PC-3 (cell line): ENCODE data around the gene IPP. TPM values are rescaled to one million over a fixed set of nuclear protein-coding genes. Genes with fewer than 3 reads are reported as not detected.
"Not testable (repeated sequence)": the region's sequence is repeated elsewhere in the genome, so short reads cannot be mapped to it uniquely, and the experiment has no call there.

ENCODE experiments used
- ATAC-seq: fragments of 200-7000 bp; cut with Tn5 transposase; 2 replicates; pipeline ENCODE4 v1.9.1; 2020; ENCODE audit warnings: mild to moderate bottlenecking, moderate library complexity
- BruUV-seq: library from RNA; stranded (reverse); fragments of 400-500 nt; replicated peaks from 2 replicates; lab custom pipeline; 2021; lab: Mats Ljungman, UMichigan
- CTCF ChIA-PET: fragments of 300-600 bp; sonication (Branson Sonifier 250); formaldehyde crosslinking; loops from one replicate; lab custom pipeline; 2022; ENCODE audit warnings: antibody characterized with exemption; lab: Charles Lee
- POLR2A ChIA-PET: fragments of 300-600 bp; sonication (Branson Sonifier 250); formaldehyde crosslinking; loops from one replicate; lab custom pipeline; 2022; ENCODE audit warnings: antibody characterized with exemption; ENCODE audit not compliant: unreplicated experiment; lab: Charles Lee
- DNase-seq: peaks from one replicate; pipeline ENCODE4 v3.0.0-alpha.2; 2015
- H2AFZ ChIP-seq: fragments of 300-600 bp; sonication (generic); 2 replicates; pipeline ENCODE4 v1.6.0; 2016; ENCODE audit warnings: antibody characterized with exemption, low read length
- H3F3A ChIP-seq: fragments of 300-600 bp; sonication (generic); one replicate; pipeline ENCODE4 v1.6.0; 2017; ENCODE audit warnings: antibody characterized with exemption, low read length, control low read depth, mild to moderate bottlenecking; ENCODE audit not compliant: unreplicated experiment
- H3K27ac ChIP-seq: fragments of 300-600 bp; sonication (generic); 2 replicates; pipeline ENCODE4 v1.5.1; 2016; ENCODE audit warnings: mild to moderate bottlenecking, low read length
- H3K27me3 ChIP-seq: fragments of 300-600 bp; sonication (generic); 2 replicates; pipeline ENCODE4 v1.6.1; 2016; ENCODE audit warnings: low read length, mixed read lengths
- H3K36me3 ChIP-seq: fragments of 300-600 bp; sonication (generic); 2 replicates; pipeline ENCODE4 v1.6.1; 2016; ENCODE audit warnings: low read depth, mixed run types, low read length, mixed read lengths
- H3K4me1 ChIP-seq: fragments of 300-600 bp; sonication (generic); 2 replicates; pipeline ENCODE4 v1.5.1; 2016; ENCODE audit warnings: low read length; ENCODE audit not compliant: insufficient read depth
- H3K4me2 ChIP-seq: fragments of 300-600 bp; sonication (generic); 2 replicates; pipeline ENCODE4 v1.6.0; 2016; ENCODE audit warnings: low read length
- H3K4me3 ChIP-seq: fragments of 300-600 bp; sonication (generic); 2 replicates; pipeline ENCODE4 v1.5.1; 2016; ENCODE audit warnings: mild to moderate bottlenecking, low read length, mixed read lengths
- H3K79me2 ChIP-seq: fragments of 300-600 bp; sonication (generic); 2 replicates; pipeline ENCODE4 v1.6.1; 2017; ENCODE audit warnings: low read length, mixed read lengths
- H3K9ac ChIP-seq: fragments of 300-600 bp; sonication (generic); 2 replicates; pipeline ENCODE4 v1.6.0; 2016; ENCODE audit warnings: mild to moderate bottlenecking, low read length
- H3K9me2 ChIP-seq: fragments of 300-600 bp; sonication (generic); replicated peaks from 2 replicates; pipeline ENCODE4 v1.6.1; 2016; ENCODE audit warnings: mixed run types, low read length, mixed read lengths
- H3K9me3 ChIP-seq: fragments of 300-600 bp; sonication (generic); 2 replicates; pipeline ENCODE4 v1.6.1; 2016; ENCODE audit warnings: low read length, mixed read lengths
- H4K20me1 ChIP-seq: fragments of 300-600 bp; sonication (generic); 2 replicates; pipeline ENCODE4 v1.6.1; 2016; ENCODE audit warnings: low read length, mixed read lengths
- EZH2 ChIP-seq: fragments of 300-600 bp; sonication (generic); IDR thresholded peaks from one replicate; pipeline ENCODE4 v1.6.1; 2017; ENCODE audit warnings: antibody characterized with exemption, mild to moderate bottlenecking, low read length; ENCODE audit not compliant: unreplicated experiment
- EZH2phosphoT487 ChIP-seq: fragments of 300-600 bp; sonication (generic); IDR thresholded peaks from 2 replicates; pipeline ENCODE4 v1.6.1; 2018; ENCODE audit warnings: mild to moderate bottlenecking, antibody characterized with exemption, low read length, borderline replicate concordance
- intact Hi-C: fragments of 100-400 bp; cut with micrococcal nuclease; formaldehyde crosslinking; loops from 2 replicates; pipeline ENCODE4 v1.9.0; 2023
- total RNA-seq: library from RNA; depleted of rRNA; stranded (reverse); fragments of >200 nt; gene quantifications from 2 replicates; pipeline ENCODE4 v1.2.3, GENCODE V29; 2014
- TF ChIP-seq, protein P1 (sequence below): fragments of 300-600 bp; sonication (generic); conservative IDR thresholded peaks from 2 replicates; pipeline ENCODE4 v1.5.1; 2017; ENCODE audit warnings: antibody characterized with exemption, low read depth, mild to moderate bottlenecking, low read length

The IPP gene
- total RNA-seq, 1 experiment from 2014 or later, result 6.6 TPM

DNA sequence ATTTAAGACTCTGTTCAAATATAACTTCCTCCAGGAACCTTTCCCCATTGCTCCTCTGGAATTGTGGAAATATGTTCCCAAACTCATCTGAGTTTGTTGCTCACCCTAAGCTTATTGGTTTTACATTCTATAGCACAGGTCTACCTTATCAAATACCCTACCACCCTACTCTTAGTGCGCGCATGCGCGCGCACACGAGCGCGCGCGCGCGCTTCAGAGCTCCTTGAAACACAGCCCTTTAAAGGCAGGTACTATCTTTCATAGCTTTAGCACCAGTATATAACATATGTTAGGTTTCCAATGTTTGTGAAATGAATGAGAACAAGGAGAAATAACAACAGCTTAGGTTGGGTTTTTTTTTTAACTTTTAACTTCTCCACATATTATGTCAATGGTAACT, 3.5 kb downstream of the IPP start:
- intact Hi-C loops, result no loop called here
- ATAC-seq (no peak), DNase-seq (no peak)
- no TSS peak for BruUV-seq
- POLR2A ChIA-PET, result no interaction called here
- peaks cover 10% of the 10 kb centered on the region for H3K79me2 ChIP-seq
- peaks cover 5% of the 10 kb centered on the region; the same call in 1 of the 2 replicates for H3K4me1 ChIP-seq
- no peaks in the 10 kb centered on the region for H4K20me1 ChIP-seq
- H3K4me2 ChIP-seq, result no peak overlapping the region
- no peaks in the 10 kb centered on the region for H3K27me3 ChIP-seq
- CTCF ChIA-PET, result no interaction called here
- no peaks in the 10 kb centered on the region for H3K9me2 ChIP-seq
- H3K9ac ChIP-seq, result no peak overlapping the region
- no peak overlapping the region for H3K27ac ChIP-seq
- no peak overlapping the region for H2AFZ ChIP-seq
- H3K4me3 ChIP-seq, result no peak overlapping the region
- H3K9me3 ChIP-seq, result no peaks in the 10 kb centered on the region
- TF ChIP-seq, protein P1, sequence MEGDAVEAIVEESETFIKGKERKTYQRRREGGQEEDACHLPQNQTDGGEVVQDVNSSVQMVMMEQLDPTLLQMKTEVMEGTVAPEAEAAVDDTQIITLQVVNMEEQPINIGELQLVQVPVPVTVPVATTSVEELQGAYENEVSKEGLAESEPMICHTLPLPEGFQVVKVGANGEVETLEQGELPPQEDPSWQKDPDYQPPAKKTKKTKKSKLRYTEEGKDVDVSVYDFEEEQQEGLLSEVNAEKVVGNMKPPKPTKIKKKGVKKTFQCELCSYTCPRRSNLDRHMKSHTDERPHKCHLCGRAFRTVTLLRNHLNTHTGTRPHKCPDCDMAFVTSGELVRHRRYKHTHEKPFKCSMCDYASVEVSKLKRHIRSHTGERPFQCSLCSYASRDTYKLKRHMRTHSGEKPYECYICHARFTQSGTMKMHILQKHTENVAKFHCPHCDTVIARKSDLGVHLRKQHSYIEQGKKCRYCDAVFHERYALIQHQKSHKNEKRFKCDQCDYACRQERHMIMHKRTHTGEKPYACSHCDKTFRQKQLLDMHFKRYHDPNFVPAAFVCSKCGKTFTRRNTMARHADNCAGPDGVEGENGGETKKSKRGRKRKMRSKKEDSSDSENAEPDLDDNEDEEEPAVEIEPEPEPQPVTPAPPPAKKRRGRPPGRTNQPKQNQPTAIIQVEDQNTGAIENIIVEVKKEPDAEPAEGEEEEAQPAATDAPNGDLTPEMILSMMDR, result no peak
- TF ChIP-seq EZH2phosphoT487 (no peak), EZH2 (no peak)
- no peaks in the 10 kb centered on the region for H3F3A ChIP-seq
- no peaks in the 10 kb centered on the region for H3K36me3 ChIP-seq

DNA sequence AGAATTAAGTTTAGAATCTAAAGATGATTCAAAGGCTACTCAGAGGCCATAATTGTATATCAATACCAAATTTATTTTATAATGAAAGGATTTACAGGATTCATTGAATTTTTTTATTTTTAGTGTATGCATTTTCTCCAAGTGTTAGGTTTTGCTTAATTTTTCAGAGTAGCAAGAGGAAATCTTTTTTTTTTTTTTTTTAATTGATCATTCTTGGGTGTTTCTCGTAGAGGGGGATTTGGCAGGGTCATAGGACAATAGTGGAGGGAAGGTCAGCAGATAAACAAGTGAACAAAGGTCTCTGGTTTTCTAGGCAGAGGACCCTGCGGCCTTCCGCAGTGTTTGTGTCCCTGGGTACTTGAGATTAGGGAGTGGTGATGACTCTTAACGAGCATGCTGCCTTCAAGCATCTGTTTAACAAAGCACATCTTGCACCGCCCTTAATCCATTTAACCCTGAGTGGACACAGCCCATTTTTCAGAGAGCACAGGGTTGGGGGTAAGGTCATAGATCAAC, 10.8 kb downstream of the IPP start:
- H3K27me3 ChIP-seq, H3K4me3 ChIP-seq, H3K9ac ChIP-seq, H2AFZ ChIP-seq, intact Hi-C loops, H3K36me3 ChIP-seq, H3K9me3 ChIP-seq, H3K4me1 ChIP-seq, CTCF ChIA-PET, DNase-seq, H3F3A ChIP-seq, BruUV-seq, H3K27ac ChIP-seq, H3K9me2 ChIP-seq, H3K79me2 ChIP-seq, H4K20me1 ChIP-seq, H3K4me2 ChIP-seq, ATAC-seq: not testable (repeated sequence)
- POLR2A ChIA-PET, result interaction anchor here (0.5 kb wide), 1 partner anchor 10 kb away, joined by 3 read pairs; no protein-coding TSS in a partner anchor

DNA sequence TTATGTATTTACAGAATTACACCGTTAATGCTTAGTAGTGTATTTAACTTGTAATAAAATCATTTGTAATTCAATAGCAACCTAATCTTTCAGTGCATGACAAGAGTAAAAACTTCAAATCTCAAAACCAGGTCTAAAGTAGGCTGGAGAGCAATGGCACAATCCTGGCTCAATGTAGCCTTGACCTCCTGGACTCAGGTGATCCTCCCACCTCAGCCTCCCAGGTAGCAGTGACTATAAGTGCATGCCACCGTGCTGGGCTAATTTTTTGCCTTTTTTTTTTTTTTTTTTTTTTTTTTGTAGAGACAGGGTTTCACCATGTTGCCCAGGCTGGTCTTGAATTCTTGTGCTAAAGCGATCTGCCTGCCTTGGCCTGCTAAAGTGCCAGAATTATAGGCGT, 11.3 kb downstream of the IPP start:
- intact Hi-C loops, result no loop called here
- no peak for ATAC-seq
- CTCF ChIA-PET, result no interaction called here
- Histone ChIP-seq H2AFZ (no peak overlapping the region), H3K27me3 (no peaks in the 10 kb centered on the region), H4K20me1 (no peaks in the 10 kb centered on the region), H3K27ac (no peak overlapping the region), H3K4me2 (no peak overlapping the region), H3K9ac (no peak overlapping the region), H3K9me2 (no peaks in the 10 kb centered on the region), H3K79me2 (no peaks in the 10 kb centered on the region), H3K4me1 (no peaks in the 10 kb centered on the region), H3K4me3 (no peak overlapping the region), H3F3A (no peaks in the 10 kb centered on the region), H3K9me3 (no peaks in the 10 kb centered on the region), H3K36me3 (0 out of 2 replicates have a peak, but pooled peaks cover 4% of the 10 kb centered on the region)
- POLR2A ChIA-PET, result no interaction called here
- no peak for DNase-seq
- TF ChIP-seq EZH2phosphoT487, result no peak
- TF ChIP-seq EZH2, result no peak
- TF ChIP-seq, protein P1, result no peak
- BruUV-seq, result no TSS peak
